ENCODE data around the gene SH3BP4. TPM values are rescaled to one million over a fixed set of nuclear protein-coding genes. Genes with fewer than 3 reads are reported as not detected.

The SH3BP4 gene
- total and polyA plus RNA-seq, 4 donors, result 4.1 to 18.4 (median 12.2) TPM

- Histone ChIP-seq H3K36me3 (ENCODE audit: control insufficient read depth in 4 of 4, insufficient read depth in 3 of 4, low read depth in 1 of 4, low read length in 3 of 4) (peaks cover 11 to 19% (median 13%) of the 10 kb centered on the region in 4 donors), H3K4me3 (ENCODE audit: low read depth in 1 of 3, low read length in 3 of 3) (no peak overlapping the region), H3K27me3 (ENCODE audit: control insufficient read depth in 4 of 4, insufficient read depth in 4 of 4, low read length in 3 of 4) (no peaks in the 10 kb centered on the region), H3K4me1 (ENCODE audit: control insufficient read depth in 4 of 4, insufficient read depth in 4 of 4, low read length in 3 of 4) (peaks cover 19 to 41% (median 27%) of the 10 kb centered on the region in 4 donors), H3K27ac (ENCODE audit: low read depth in 1 of 2, low read length in 2 of 2) (no peak overlapping the region), H3K9ac (ENCODE audit: low read depth in 1 of 2, low read length in 2 of 2) (no peak overlapping the region), H3K9me3 (ENCODE audit: control insufficient read depth in 4 of 4, low read length in 3 of 4) (no peaks in the 10 kb centered on the region)
- no peak for DNase-seq (ENCODE audit: low spot score)
- TF ChIP-seq MAX (IDR thresholded peaks at IDR 0.05), result no peak
- no peak for TF ChIP-seq FOXA1 (IDR thresholded peaks at IDR 0.05)
- TF ChIP-seq FOXA2 (IDR thresholded peaks at IDR 0.05), result no peak
- no peak for TF ChIP-seq ZBTB33 (IDR thresholded peaks at IDR 0.05)
- TF ChIP-seq ATF3 (IDR thresholded peaks at IDR 0.05), result no peak
- no peak for TF ChIP-seq SP1 (IDR thresholded peaks at IDR 0.05)
- TF ChIP-seq NR2F2 (IDR thresholded peaks at IDR 0.05), result no peak
- TF ChIP-seq JUND (IDR thresholded peaks at IDR 0.05), result no peak
- no peak for TF ChIP-seq YY1 (IDR thresholded peaks at IDR 0.05)
- no peak for TF ChIP-seq TAF1 (conservative IDR thresholded peaks at IDR 0.05)
- no peak for TF ChIP-seq HNF4G (IDR thresholded peaks at IDR 0.05)
- TF ChIP-seq EGR1 (IDR thresholded peaks at IDR 0.05; ENCODE audit: low read depth in 2 of 2), result no peak
- TF ChIP-seq RXRA (IDR thresholded peaks at IDR 0.05), result no peak
- TF ChIP-seq REST (IDR thresholded peaks at IDR 0.05), result no peak
- no peak for TF ChIP-seq CTCF (IDR thresholded peaks at IDR 0.05; ENCODE audit: low read depth, low read length, missing input control)
- 87% methylated on average over 5 of the region's 5 CpGs for WGBS
These were observed 94.8 kb downstream of the SH3BP4 start for GRCh38 chr2:235046589-235046988.
